Smooth muscle cell of the brain vasculature (primary cell): ENCODE results near the gene ANKRD63.

Experiments
- DNase-seq: peaks from one replicate; pipeline ENCODE4 v3.0.0-alpha.2; 2012; ENCODE audit warnings: low read depth, low spot score

ANKRD63 gene

DNA sequence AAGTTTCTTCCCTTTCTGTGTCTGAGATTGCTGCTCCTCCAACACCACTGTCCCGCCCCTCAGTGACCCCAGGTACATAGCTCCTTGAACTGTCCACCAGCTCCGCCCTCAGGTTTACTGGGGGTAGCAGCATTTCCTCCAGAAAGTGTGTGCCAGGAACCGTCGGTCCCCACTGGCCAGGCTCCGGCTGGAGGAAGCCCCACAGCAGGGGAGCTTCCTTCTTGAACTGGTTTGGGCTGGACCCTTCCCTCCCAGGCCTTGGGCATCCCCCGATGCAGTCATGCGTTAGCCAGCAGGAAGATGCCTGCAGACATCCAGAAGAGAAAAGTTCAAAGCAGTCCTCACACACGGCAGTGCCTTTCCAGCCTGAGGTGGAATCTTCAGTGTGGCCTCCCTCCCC is 24.3 kb downstream of the ANKRD63 start:
- no peak for DNase-seq

DNA sequence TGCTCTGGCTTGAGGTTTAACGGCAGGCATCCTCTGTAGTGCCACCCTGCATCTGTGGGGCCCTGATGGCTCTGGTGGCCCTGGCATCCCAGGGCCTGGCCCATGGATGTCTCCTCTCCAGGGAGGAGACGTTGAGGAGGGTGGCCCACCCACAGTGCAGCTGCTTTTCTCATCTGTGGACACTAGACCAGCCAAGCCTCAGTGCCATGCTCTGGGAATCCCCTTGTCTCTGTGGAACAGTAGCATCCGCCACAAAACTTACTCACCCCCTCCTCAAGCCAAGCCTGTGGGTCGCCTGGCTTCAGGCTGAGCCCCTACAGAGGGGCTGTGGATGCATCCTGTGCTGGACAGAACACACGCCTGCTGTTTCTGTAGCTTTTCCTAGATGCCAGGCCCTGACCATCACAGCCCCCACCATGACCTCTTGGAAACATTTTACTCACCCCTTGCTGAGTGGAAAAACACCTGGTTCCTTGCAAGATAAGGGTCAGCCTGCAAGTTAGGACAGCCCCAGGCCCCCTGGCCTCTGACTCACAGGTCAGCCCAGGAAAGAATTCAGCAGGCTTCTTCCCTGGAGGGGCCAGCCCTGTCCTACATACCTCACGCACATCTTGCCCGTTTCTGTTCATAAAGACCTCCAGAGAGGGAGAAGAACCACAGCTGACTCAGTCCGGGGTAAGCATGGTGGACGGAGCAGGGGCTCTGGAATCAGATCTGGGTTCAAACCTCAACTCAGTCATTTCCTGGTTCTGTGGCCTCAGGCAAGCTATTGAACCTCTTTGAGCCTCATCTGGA is 25.0 kb downstream of the ANKRD63 start:
- DNase-seq: no peak

DNA sequence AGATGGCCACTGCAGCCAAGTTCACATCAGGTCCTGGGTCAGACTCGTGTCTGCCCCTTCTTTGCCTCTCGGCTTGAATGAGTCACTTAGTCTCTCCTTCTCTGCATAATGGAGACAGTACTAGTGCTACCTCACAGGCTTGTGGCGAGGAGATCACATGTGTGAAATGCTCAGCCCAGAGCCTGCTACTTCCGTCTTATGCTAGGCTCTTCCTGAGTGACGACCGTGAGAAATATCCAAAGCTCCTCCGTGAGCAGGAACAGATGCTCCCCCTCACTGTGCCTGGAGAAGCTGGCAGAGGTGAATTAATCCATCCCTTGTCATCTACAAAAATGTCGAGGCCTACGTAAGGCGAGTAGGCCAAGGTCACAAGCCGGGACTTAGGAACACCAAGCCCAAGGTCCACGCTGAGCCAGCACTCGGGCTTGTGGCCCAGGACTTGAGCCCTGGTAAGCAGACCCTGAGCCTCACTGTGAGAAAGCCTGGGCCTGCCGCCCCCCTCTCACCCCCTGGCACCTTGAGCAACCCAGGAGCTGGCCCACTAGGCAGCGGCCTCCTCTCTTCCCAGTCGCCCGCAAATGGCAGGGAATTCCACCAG is 26.1 kb downstream of the ANKRD63 start:
- DNase-seq: no peak

DNA sequence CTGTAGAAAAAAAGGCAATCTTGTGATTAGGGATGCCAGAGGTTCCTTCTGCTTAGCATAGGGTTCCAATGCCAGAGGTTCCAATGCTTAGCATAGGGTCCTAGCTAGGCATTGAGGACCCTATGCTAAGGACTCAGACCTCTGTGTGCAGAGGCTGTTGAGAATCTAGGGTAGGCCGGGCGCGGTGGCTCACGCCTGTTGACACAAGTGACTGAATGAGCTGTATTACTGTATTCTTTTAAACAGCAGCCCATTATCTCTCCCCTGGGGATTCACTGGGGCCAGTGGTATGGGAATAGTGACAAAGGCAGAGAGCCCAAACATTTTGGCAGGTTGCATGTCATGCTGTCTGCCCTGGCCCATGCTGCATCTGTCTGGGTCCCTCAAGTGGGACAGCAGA is 27.8 kb downstream of the ANKRD63 start:
- DNase-seq: no peak

DNA sequence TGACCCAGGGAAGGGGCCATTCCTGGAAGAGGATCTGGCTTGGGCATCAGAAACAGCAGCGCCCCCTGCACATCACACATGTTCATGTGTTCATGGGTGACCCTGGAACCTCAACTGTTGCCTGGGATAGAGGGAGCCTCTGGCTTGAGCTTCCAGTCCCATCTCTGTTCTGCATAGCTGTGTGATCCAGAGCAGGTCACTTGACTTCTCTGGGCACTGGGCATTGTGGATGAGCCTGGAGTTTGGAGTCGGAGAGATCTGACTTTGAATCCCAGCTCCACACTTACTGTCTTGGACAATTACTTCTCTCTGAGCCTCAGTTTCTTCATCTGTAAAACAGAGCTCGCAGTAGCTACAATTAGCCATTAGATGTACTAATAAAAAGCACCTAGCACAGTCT is 28.4 kb downstream of the ANKRD63 start:
- no peak for DNase-seq

DNA sequence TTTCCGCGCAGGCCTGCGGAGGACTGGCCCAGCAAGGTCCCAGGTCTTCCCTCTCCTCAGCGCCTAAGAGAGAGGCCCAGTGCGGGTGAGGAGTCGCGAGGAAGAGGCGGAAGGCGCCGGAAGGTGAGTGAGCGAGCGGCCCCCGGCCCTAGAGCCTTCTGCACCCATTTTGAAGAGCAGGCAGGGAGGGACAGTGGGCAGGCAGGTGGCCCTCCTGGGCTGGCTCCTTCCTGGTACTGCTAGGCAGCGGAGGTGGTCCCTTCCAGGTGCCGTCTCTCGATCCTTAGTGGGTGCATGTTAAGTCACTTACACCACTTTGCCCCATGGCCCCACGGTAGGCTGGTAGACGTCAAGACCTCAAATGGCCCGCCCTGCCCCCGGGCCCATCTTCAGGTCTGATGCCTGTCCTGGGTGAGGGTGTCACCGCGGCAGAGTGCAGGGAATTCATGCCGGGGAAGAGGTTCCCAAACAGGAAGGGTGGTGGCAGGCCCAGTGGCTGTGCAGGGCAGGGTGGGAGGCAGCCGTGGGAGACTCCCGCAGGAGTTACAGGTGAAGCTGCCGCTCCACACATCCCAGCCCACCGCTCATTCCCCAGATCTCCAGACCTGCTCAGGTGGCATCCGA is 29.6 kb downstream of the ANKRD63 start:
- DNase-seq: no peak

DNA sequence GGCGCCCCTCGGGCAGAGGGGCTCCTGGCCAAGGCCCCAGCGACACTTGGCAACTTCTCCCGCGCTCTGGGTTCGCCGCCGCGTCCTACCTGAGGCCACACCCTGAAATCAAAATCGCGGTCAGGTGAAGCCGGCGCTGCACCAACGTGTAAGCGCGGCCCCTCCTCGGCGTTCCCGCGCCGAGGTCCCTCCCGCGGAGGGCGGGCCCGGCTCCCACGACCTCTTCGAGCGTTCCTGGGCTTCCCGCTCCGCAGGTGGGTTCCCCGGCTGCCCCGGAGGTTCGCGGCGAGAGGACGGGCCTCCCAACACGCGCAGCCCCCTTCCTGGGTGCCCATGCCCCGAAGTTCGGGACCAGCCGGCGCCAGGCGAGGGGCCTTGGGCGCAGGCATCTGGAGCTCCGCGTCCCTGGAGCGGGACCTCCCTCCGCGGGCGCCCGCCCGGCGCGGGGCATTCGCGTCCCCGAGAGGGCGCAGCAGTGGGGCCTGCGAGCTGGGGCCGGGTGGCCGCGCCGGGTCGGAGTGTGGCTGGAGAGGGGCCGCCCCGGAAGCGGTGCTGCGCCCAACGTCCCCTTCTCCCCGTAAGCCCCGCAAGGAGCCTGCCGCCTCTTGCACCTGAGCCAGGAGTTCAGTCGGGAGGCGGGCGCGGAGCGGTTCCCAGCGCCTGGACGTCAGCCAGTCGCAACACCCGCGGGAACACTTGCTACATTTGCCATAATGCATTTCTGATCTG is 30.3 kb downstream of the ANKRD63 start:
- DNase-seq: no peak

DNA sequence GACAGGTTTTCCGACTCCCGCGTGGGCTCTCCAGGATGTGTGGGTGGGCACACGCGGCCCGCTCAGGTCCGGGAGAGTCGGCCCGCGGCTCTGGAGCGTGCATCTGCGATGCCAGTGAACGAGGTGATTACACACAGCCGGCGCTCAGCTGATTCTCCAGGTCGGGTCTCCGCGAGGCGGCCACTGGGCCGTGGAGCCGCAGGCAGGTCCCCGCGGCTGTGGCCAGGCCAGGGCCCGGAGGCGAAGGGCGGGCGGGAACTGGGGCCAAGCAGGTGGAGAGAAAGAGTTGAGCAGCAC is 30.8 kb downstream of the ANKRD63 start:
- DNase-seq: no peak

DNA sequence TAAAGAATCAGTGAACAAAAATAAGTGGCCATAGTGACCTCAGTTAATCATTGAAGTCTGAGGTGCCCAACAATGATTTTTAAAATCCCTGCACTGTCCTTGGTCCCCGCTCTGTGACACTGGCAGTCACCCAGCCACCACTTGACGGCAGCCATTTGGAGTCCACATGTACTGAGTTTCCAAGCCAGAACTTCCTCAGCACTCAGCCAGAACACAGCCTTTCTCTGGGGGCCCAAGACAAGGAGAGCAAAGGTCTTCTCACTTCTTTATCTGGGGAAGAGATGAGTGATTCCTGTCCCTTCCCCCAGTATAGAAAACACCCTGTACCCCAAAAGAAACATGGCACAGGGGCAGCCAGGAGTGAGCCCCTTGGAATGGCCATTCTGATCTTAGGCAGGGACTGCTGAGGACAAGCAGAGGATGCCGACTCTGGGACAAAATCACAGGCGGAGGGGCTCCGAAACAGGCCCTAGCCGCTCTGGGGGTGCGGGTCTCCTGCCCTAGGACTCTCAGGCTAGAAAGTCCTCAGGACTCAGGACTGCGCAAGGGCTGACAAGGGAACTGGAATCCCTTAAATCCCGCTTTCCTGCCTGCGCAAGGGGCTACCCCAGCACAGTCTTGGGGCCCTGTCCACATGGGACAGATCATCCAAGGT is 31.3 kb downstream of the ANKRD63 start:
- no peak for DNase-seq

DNA sequence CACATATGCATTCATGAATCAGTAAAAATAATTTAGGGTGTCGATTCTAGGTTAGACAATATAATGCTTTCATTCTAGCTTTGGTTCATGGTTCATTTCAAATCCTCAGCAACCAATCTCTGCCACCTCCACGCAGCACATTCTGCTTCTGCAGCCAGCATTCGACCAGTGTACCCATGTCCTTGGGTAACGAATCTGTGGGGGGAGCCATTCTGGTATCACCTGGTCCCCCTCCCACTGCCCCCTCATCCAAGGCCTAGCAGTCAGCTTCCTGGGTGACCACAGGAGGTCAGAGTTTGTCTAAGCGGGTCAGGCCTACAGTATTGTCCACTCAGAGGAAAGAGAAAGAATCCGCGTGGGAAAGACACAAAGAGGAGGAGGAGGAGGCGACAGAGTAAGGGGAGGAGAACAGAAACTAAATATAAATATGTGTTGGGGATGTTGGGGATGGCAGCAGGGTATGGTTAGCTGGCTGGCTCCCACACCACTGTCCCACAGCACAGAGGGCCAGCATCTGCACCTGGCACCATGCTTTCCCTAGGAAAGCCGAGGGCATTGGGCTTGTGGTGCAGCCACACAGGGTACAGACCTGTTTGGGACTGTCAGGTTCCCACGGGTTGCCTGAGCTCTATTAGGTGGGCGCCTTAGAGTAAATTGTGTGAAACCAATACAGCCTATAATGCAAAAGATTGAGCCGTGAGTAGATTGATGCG is 31.9 kb downstream of the ANKRD63 start:
- no peak for DNase-seq

DNA sequence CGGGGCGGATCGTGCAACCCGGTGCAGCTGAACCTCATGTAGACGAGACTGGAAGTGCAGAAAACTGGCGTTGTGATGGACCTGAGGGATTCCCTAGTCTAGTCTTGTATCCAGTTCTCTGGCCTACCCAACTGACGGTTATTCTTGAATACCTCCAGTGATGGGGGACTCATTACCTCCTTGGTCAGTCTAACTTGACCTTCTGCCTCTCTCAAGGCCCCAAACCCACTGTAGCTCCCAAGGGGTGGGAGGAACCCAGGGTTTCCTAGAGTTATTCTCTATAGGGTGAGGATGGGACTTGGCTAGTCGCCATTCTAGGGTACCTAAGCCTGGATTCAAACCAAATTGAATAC is 32.6 kb downstream of the ANKRD63 start:
- DNase-seq: no peak

DNA sequence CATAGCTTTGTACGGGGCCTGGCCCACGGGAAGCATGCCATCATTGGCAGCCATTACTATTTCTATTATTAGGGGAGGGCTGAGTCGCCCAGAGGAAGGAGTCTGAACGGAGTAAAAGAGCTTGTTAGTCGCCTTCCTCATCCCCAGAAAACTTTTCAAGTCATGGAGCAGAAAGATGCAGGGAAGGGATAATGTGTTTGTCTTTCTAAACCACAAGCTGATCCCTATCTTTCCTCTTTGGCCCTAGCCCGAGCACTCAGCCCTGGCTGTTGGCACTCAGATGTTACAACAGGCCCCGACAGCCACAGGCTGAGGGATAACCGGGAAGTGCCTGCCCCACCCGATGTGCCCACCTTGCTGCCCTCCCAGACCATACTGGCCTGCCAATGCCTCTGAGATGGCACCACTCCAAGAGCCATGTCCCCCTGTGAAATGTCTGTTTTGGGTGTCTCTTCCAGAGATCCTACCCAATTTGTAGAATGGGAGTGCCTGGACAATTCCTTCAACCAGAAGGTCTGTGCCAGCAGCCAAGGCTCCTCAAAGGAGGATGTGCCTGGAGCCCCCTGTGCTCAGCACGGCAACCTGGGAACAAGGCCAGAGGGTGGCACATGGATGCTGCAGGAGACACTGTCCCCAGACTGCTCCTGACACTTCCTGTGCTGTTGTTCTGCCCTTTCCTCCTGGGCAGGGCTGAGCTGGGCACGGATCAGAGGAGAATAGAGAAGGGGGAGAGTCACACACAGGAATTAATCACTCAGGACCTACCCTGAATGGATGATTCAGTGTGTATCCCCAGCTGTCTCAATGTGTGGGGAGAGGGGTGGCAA is 33.2 kb downstream of the ANKRD63 start:
- no peak for DNase-seq

DNA sequence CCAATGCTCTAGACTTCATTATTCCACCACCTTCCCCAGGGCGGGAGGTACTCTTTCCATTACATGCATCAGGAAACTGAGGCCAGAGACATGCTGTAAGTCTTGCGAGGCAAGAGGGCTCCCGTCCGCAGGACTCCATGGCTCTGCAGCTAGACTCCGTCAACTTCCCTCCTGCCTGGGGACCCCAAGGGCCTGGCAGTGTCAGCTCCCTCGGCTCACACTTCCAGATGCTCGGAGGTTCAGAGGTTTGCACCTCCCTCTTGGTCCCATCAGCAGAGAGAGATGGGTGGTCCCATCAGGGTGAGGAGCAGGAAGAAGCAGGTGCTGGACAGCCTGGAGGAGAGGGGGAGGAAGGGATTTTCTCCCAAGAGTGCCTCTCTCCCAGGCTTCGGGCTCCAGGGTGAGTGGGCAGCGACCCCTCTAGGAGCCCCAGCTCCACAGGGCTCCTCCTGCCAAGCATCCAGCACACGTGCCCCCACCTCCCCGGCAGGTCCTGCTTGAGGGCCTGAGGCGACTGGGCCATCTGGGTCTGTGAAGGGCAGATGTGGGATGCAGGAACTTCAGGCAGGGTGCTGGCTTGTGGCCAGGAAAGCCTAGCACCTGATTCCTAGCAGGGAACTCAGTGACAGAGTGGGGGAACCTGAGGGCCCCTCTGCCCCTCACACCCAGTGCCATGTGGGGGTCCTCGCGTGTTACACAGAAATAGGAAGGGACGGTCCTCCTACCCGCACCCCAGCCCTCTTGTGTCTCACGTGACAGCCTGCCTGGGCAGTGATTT is 34.7 kb downstream of the ANKRD63 start:
- DNase-seq: no peak

DNA sequence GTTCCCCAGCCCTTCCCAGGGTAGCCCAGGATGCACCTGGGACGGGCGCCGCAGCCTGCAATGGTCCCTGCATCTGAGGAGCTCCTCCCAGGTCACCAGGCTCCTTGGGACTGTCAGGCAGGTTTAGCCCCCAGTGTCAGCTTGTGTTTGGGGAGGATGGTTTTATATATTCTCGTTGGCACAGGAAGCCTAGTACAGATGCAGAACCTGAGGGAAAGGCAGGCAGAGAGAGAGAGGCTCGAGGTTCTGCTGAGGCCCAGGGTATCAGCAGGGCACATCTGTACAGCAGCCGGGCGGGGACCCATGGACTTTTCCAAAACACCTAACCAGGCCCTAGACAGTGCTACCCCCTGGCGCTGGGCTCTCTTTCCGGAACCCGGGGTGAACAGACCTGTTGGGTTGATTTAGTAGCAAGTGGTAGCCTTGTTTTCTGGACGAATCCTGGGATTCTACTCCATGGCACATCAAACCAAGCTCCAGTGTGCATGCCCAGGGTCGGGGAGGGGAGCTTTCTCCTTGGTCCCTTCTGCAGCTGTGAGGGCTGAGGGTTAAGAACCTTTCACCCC is 35.4 kb downstream of the ANKRD63 start:
- no peak for DNase-seq

DNA sequence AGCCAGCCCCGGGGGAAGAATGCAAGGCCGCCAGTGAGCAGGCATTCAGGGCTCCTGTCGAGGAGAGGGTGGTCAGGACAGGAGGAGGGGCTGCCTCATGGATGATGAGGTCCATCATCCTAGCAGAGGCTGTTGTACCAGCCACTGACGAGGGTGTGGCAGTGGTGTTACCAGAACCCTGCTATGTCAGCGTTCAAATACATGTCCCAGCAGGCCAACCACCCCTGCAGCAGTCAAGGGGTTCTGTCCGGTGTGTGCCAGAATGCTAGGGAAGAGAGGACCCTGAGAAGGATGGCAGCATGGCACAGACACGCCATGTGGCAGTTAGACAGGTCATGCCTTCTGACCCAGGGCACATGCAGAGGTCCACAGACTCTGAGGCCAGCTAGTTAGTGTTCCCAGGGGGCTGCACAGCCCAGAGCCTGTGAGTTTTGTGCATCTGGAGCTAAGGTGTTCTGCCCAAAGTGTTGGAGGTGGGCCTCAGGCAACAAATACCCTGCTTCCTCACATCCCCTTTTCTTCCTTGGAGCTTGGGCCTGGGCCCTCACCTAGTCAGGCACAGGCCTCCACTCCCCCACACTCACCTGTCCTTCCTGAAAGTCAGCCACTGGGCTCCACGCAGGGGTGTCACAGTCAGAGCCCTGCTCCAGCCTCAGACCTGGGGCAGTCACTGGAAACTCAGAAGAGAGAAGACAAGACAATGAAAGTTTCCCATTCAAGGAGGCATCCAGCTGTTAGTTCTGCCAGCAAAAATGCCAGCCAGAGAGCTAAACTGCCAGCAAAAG is 36.2 kb downstream of the ANKRD63 start:
- DNase-seq: no peak

DNA sequence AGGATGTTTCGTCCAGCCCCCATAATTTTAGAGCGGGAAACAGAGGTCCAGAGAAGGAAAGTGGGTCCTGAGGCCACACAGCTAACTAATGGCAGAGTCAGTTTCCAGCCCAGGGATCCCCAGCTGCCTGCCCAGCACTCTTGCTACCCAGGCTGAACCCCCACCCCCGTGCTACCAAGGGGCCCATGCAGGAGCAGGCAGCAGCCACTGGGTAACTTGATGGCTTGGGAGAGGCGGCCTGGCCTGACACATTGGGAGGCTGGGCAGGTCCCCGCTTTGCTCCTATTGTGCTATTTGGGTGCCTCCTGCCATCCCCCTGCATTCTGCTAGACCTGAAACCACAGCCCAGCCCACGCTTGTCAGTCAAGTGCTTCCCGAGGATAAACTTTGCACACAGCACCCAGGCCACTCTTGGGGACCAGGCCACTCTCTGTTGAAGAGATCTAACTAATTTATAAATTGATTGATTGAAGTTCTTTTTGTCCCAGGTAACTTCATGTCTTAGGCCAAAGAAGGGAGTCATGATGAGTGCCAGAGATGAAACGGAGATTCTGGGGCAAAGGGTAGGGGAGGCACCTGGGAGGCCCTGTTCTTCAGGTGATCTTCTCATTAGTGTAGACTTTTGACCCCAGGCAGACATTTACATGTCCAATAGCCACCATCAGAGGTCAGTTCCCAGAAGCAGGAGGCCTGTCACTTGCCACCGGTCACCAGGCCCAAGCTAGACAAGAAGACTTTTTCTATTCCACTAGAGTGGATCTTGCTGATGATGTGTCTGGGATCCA is 37.0 kb downstream of the ANKRD63 start:
- DNase-seq: no peak

DNA sequence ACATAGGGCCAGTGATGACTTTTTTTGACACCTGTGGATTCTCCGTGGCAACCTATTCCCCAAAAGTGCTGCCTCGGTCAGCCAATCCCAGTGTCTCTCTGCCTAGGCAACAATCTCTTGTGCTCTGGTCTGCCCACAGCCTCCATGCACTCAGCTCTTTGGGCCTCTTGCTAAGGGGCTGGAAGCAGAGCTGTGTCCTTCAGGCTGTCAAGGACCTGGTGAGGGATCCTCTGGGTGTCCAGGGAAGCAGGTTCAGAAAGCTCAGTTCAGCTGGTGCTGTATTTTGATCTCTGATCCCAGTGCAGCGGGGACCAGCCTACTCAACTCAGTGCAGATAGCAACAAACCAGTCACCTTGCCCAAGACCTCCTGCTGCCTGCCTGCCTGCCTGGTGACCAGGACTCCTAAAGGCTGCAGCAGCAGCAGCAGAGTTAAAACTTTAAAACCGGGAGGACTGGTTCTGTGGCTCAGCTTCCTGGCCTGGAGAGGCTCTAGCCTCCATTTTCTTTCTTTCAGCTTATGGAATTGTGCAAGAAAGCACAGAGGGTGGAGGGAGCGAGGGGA is 37.8 kb downstream of the ANKRD63 start:
- no peak for DNase-seq
